Placental pericyte (primary cell): ENCODE data around the gene PLEKHJ1. TPM values are rescaled to one million over a fixed set of nuclear protein-coding genes. Genes with fewer than 3 reads are reported as not detected.

ENCODE experiments used
- small RNA-seq: library from RNA; depleted of rRNA; stranded (forward); fragments of <200 nt; gene quantifications from one replicate; pipeline ENCODE3, GENCODE V24; 2012; ENCODE audit warnings: low replicate concordance
- total RNA-seq: library from RNA; depleted of rRNA; stranded (reverse); fragments of >200 nt; gene quantifications from 2 replicates; pipeline ENCODE4 v1.2.3, GENCODE V29; 2012

The PLEKHJ1 gene, protein sequence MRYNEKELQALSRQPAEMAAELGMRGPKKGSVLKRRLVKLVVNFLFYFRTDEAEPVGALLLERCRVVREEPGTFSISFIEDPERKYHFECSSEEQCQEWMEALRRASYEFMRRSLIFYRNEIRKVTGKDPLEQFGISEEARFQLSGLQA
- total RNA-seq, result 40.9 and 50.4 TPM in 2 replicates

GRCh38 chr19:2236314-2237050 lies at the start of gene PLEKHJ1, which contains the start of gene SF3A2:
TSS of gene PLEKHJ1 (minus strand) at chr19:2236329. CDS start at chr19:2236248, 81 bp downstream.
TSS of gene SF3A2 (plus strand) at chr19:2236824. CDS start at chr19:2243419, 6,595 bp downstream.

DNA sequence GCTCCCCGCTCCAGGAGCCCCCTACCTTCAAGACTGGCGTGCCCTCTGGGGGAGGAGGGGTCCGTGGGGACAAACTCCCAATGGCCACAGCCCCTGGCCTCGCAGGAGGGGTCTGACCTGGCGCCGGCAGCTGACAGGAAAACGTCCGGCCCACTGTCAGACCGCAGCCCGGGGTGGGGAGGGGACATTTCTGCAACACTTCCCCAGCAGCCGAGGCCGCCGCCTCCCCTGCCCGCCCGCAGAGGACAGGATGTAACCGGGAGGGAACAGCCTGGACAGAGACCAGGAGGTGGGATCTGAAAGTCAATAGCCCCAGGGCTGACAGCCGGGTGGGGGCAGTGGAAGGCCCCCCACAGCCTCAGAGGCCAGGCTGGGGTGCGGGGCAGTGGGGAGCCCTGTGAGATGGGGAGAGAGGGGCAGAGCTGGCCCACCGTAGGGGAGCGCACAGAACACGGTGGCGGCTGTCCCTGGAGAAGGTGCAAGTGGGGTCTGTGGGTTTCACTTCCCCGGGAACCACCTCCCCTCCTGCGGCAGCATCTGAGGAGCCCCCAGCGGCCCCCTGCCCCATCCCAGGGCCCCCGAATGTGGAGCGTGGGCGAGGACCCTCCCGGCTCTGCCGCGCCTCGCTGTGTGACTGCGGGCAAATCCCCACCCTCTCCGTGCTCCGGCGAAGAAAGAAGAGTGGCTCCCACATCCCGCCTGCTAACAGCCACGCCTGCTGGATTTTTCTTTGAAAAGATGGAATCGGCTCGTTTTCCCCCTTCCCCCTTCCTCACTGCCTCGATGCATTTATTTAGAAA lies 46.1 kb upstream of the PLEKHJ1 start, which contains the start of gene PEAK3:
TSS of gene PEAK3 (minus strand) at position 114 of the 800 bp plus-strand sequence. CDS start 1,244 bp downstream, outside the sequence.

GRCh38 chr19:2255982-2256685 lies 20.0 kb upstream of the PLEKHJ1 start, which contains the start of gene JSRP1:
TSS of gene JSRP1 (minus strand) at chr19:2256417. CDS start at chr19:2255314, 1,103 bp downstream.

DNA sequence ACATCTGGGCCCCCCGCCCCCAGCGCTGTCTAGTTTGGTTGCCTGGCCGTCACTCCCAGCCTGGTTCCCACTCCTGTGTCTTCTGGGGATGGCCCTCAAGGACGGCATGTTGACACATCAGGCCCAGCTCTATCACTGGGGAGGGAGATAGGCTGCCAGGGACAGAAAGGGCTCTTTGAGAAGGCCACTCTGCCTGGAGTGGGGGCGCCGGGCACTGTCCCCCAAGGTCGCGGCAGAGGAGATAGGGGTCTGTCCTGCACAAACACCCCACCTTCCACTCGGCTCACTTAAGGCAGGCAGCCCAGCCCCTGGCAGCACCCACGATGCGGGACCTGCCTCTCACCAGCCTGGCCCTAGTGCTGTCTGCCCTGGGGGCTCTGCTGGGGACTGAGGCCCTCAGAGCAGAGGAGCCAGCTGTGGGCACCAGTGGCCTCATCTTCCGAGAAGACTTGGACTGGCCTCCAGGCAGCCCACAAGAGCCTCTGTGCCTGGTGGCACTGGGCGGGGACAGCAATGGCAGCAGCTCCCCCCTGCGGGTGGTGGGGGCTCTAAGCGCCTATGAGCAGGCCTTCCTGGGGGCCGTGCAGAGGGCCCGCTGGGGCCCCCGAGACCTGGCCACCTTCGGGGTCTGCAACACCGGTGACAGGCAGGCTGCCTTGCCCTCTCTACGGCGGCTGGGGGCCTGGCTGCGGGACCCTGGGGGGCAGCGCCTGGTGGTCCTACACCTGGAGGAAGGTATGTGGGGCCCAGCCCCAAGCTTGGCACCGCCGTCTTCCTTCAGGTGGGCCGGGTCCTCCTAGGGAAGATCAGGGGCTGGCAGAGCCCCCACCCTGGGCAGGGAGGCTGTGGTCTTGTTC lies 13.1 kb upstream of the PLEKHJ1 start, which contains the start of gene AMH:
TSS of gene AMH (plus strand) at position 314 of the 857 bp plus-strand sequence. CDS start at position 324, 10 bp downstream.

Small RNA genes within 50 kb of the gene (small RNA-seq; reads per million reads assigned to genes)
- gene MIR1227, result not detected

Other genes with a start within 250 kb of the PLEKHJ1 start
- gene BTBD2, start 220.6 kb downstream of the PLEKHJ1 start, total RNA-seq, result 58.4 and 58.6 TPM in 2 replicates
- gene MKNK2, start 185.1 kb downstream of the PLEKHJ1 start, total RNA-seq, result 49.7 and 222 TPM in 2 replicates
- gene MOB3A, start 140.0 kb downstream of the PLEKHJ1 start, total RNA-seq, result 23.9 and 60.0 TPM in 2 replicates
- 1.0 and 1.8 TPM in 2 replicates for gene IZUMO4, start 139.4 kb downstream of the PLEKHJ1 start, total RNA-seq
- gene AP3D1, start 84.8 kb downstream of the PLEKHJ1 start, total RNA-seq, result 193 and 322 TPM in 2 replicates
- 7.7 and 17.0 TPM in 2 replicates for gene DOT1L, start 72.4 kb downstream of the PLEKHJ1 start, total RNA-seq
- gene SF3A2, start 495 bp upstream of the PLEKHJ1 start, total RNA-seq, result 29.9 and 41.4 TPM in 2 replicates
- 0.29 and 1.1 TPM in 2 replicates for gene AMH, start 13.0 kb upstream of the PLEKHJ1 start, total RNA-seq
- 0.44 TPM in 1 of 2 replicates, not detected in the other for gene JSRP1, start 20.1 kb upstream of the PLEKHJ1 start, total RNA-seq
- not detected in 2 replicates for gene PEAK3, start 45.8 kb upstream of the PLEKHJ1 start, total RNA-seq
- gene LINGO3, start 71.8 kb upstream of the PLEKHJ1 start, total RNA-seq, result under 0.01 TPM in 1 of 2 replicates, not detected in the other
- gene LSM7, start 92.3 kb upstream of the PLEKHJ1 start, total RNA-seq, result 70.0 and 79.5 TPM in 2 replicates
- 39.9 and 40.9 TPM in 2 replicates for gene SPPL2B, start 92.4 kb upstream of the PLEKHJ1 start, total RNA-seq
- gene TMPRSS9, start 123.9 kb upstream of the PLEKHJ1 start, total RNA-seq, result not detected in 2 replicates
- 44.7 and 46.2 TPM in 2 replicates for gene TIMM13, start 191.3 kb upstream of the PLEKHJ1 start, total RNA-seq
- 30.2 and 160 TPM in 2 replicates for gene LMNB2, start 220.6 kb upstream of the PLEKHJ1 start, total RNA-seq
- 18.8 and 24.3 TPM in 2 replicates for gene GADD45B, start 239.8 kb upstream of the PLEKHJ1 start, total RNA-seq